ENCODE data around the gene TEAD1. TPM values are rescaled to one million over a fixed set of nuclear protein-coding genes. Genes with fewer than 3 reads are reported as not detected.
A peak's percentile ranks its signal among the peaks of the same experiment; 100 is the strongest.

The TEAD1 gene
- total RNA-seq, 4 donors from 2014 or later, result 46.4 to 214 (median 61.2) TPM

- 72 to 100% methylated on average over 1 to 12 of the region's 12 CpGs for WGBS, 2 donors (ENCODE audit: low coverage in 1 of 2)
- H3K9me3 ChIP-seq, result no peaks in the 10 kb centered on the region
- H3K27ac ChIP-seq, result no peak overlapping the region
- H3K36me3 ChIP-seq, result no peaks in the 10 kb centered on the region
- intact Hi-C loops (cut with DNase I; ENCODE audit: low total_unique reads), result loop anchor here (10.0 kb wide), 2 partner anchors 75 to 135 kb away; partner anchors contain the start of gene TEAD1
- in situ Hi-C loops (cut with MboI; ENCODE audit: low pct_ligation_motif_present in 1 of 4, low pct_unique_long_range_greater_than_20kb in 1 of 4, low sequenced_read_pairs in 3 of 4), result no loop called here
- DNase-seq, result no peak
- TF ChIP-seq CTCF (IDR thresholded peaks at IDR 0.05), result no peak
- no peak for TF ChIP-seq POLR2A (IDR thresholded peaks at IDR 0.05)
- no peak for TF ChIP-seq POLR2AphosphoS5 (IDR thresholded peaks at IDR 0.05)
- TF ChIP-seq EP300 (IDR thresholded peaks at IDR 0.05; ENCODE audit: low read depth), result no peak
- peaks cover 14 to 40% (median 22%) of the 10 kb centered on the region in 4 donors for H3K4me1 ChIP-seq
- no peak overlapping the region for H3K4me3 ChIP-seq
- no peaks in the 10 kb centered on the region for H3K27me3 ChIP-seq
These were observed 135.8 kb downstream of the TEAD1 start for GRCh38 chr11:12809864-12810567.

GRCh38 chr11:12810568-12810894 is 136.3 kb downstream of the TEAD1 start:
- no peak for DNase-seq
- Histone ChIP-seq H3K4me3 (no peak overlapping the region), H3K27me3 (no peaks in the 10 kb centered on the region), H3K27ac (no peak overlapping the region), H3K36me3 (no peaks in the 10 kb centered on the region), H3K4me1 (peaks cover 14 to 44% (median 24%) of the 10 kb centered on the region in 4 donors), H3K9me3 (no peaks in the 10 kb centered on the region)
- in situ Hi-C loops (cut with MboI; ENCODE audit: low pct_ligation_motif_present in 1 of 4, low pct_unique_long_range_greater_than_20kb in 1 of 4, low sequenced_read_pairs in 3 of 4) (no loop called here), intact Hi-C loops (cut with DNase I; ENCODE audit: low total_unique reads) (loop anchor here (10.0 kb wide), 2 partner anchors 74 to 136 kb away; partner anchors contain the start of gene TEAD1)
- WGBS, 2 donors (ENCODE audit: low coverage in 1 of 2), result 75% methylated on average over 5 of the region's 5 CpGs; no CpG with 5 or more reads in 1 of the 2 donors
- TF ChIP-seq POLR2A (IDR thresholded peaks at IDR 0.05), result no peak
- TF ChIP-seq POLR2AphosphoS5 (IDR thresholded peaks at IDR 0.05), result no peak

GRCh38 chr11:12811861-12812260 is 137.6 kb downstream of the TEAD1 start:
- Histone ChIP-seq H3K27me3 (no peaks in the 10 kb centered on the region), H3K27ac (no peak overlapping the region), H3K36me3 (no peaks in the 10 kb centered on the region), H3K4me3 (no peak overlapping the region), H3K4me1 (peaks cover 14 to 48% (median 24%) of the 10 kb centered on the region in 4 donors), H3K9me3 (no peaks in the 10 kb centered on the region)
- no peak for DNase-seq
- 77% methylated on average over 7 of the region's 7 CpGs; no CpG with 5 or more reads in 1 of the 2 donors for WGBS, 2 donors (ENCODE audit: low coverage in 1 of 2)
- in situ Hi-C loops (cut with MboI; ENCODE audit: low pct_ligation_motif_present in 1 of 4, low pct_unique_long_range_greater_than_20kb in 1 of 4, low sequenced_read_pairs in 3 of 4) (no loop called here), intact Hi-C loops (cut with DNase I; ENCODE audit: low total_unique reads) (loop anchor here (10.0 kb wide), 2 partner anchors 73 to 137 kb away; partner anchors contain the start of gene TEAD1)
- TF ChIP-seq POLR2AphosphoS5 (IDR thresholded peaks at IDR 0.05), result no peak
- TF ChIP-seq POLR2A (IDR thresholded peaks at IDR 0.05), result no peak
- no peak for TF ChIP-seq EP300 (IDR thresholded peaks at IDR 0.05; ENCODE audit: low read depth)
- no peak for TF ChIP-seq CTCF (IDR thresholded peaks at IDR 0.05)

GRCh38 chr11:12812849-12813248 is 138.6 kb downstream of the TEAD1 start:
- no peaks in the 10 kb centered on the region for H3K27me3 ChIP-seq

More at GRCh38 chr11:12812849-12813248, 138.6 kb downstream of the TEAD1 start:
- Histone ChIP-seq H3K4me1 (peaks cover 14 to 48% (median 26%) of the 10 kb centered on the region in 4 donors), H3K27ac (peak overlapping the region; percentile 39 to 83 (median 76)), H3K9me3 (no peaks in the 10 kb centered on the region), H3K4me3 (no peak overlapping the region), H3K36me3 (no peaks in the 10 kb centered on the region)
- WGBS, 2 donors (ENCODE audit: low coverage in 1 of 2), result 71 to 92% methylated on average over 2 to 4 of the region's 4 CpGs
- intact Hi-C loops (cut with DNase I; ENCODE audit: low total_unique reads) (loop anchor here (10.0 kb wide), 2 partner anchors 72 to 138 kb away; partner anchors contain the start of gene TEAD1), in situ Hi-C loops (cut with MboI; ENCODE audit: low pct_ligation_motif_present in 1 of 4, low pct_unique_long_range_greater_than_20kb in 1 of 4, low sequenced_read_pairs in 3 of 4) (no loop called here)
- TF ChIP-seq CTCF (IDR thresholded peaks at IDR 0.05), result no peak
- TF ChIP-seq EP300 (IDR thresholded peaks at IDR 0.05; ENCODE audit: low read depth), result no peak
- no peak for TF ChIP-seq POLR2A (IDR thresholded peaks at IDR 0.05)
- no peak for TF ChIP-seq POLR2AphosphoS5 (IDR thresholded peaks at IDR 0.05)
- no peak for DNase-seq
